Anterior cingulate cortex (tissue), 58 donors: ENCODE measurements around the gene CNTN1.
A peak's percentile ranks its signal among the peaks of the same experiment; 100 is the strongest.

Experiments
- DNase-seq, 58 donors: peaks; one replicate each; lab custom pipeline; 2025; lab: John Stamatoyannopoulos, UW

The CNTN1 gene

DNA sequence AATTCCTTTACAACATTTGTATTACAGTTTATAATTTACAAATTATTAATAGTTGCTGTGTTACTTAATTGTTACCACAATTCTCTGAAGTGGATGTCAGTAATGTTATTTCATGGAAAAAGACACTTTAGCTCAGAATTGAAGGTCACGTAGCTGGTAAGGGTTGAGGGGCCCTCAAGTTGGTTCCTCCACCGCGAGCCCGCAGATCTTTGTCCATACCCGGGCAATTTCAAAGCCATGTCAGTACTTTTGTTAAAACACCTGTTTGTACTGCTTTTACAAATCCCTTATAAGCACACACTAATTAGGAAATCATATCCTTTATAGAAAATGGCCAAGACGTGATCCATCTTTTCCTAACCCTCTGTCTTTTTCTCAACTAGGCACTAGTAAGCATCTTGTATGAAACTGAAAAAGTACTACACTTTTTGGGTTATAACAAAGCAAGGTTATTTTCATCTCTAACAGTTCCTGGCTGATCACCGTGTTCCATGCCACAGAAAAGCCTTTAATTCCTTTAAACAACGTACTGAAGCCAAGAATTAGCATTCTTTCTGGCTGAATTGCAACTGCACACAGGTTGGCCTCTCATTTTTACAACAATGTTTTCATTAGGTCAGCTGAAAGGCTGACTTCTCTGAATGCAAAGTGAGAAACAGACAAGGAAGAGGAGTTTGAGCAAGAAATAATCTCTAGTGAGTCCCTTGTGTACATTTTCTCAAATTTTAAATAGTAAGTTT is 76.1 kb downstream of the CNTN1 start:
- DNase-seq = peak in 5 of 58 donors; percentile 2 to 55 (median 9)

DNA sequence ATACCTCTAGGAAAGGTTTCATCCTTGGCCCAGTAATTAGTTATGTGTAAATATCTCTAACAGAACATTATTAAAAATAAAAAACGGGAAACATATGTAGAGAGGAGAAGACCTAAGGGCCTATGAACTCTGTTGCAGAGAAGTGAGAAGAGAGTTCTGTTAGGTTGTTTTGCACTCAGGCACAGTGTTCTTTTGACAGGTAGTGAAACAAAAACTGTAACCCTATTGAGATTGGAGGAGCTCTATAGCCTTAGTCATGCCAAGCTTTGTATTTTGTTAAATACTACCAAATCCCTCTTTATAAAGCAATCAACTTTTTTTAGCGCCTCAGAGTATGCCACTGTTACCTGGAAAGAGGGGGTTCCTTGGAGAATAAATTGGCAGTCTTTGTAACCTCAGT is 77.6 kb downstream of the CNTN1 start:
- DNase-seq = no peak

DNA sequence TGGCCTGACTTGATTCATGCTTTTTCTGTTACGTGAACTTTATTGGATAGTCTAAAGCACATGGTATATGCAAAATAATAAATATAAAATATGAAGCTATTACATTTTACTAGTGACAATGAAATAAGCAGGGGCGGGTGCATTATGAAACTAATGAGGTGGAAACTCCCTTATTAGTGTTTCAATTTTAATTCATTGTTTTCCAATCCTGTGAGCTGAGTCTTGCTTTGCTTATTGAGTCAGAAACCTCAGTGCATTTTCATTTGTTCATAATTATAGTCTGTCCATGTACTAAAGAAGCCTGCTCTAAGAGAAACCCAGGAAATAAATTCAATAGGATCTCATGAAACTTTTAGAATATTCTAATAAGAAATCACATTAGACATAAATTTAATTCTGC is 78.5 kb downstream of the CNTN1 start:
- DNase-seq = no peak

DNA sequence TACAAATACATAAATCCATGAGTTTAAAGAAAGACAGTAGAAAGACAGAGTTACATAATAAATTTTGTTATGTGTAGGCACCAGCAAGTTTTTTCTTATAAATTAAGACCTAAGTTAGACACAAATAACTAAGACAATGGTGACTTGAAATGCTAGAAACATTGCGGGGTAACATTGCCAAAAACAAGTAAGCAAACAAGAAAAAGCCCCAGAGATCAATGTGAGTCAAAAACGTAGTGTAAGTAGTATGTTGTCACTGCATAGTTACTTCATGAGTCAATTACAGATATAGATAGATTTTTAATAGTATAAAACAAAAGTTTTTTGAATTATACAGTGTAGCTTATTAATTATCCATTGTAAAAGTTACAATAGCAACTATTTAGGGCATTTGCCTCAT is 83.4 kb downstream of the CNTN1 start:
- no peak for DNase-seq

DNA sequence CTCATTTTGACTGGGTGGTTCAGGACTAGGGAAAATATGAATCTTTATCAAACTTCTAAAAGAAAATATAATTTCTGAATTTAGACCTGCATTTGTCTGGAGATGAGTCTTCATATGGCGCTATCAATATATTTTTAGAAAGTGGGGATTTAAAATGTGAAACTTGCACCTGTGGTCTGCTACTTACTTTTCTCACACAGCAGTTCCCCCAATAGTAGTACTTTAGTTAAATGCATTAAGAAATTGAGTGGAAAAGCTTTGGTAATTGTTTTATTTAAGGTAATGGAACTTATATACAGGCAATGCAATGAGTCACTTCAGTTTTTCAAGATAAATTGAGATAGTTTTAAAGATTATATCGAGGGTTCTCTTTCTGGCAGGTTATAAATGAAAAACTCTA is 91.9 kb downstream of the CNTN1 start:
- no peak for DNase-seq

DNA sequence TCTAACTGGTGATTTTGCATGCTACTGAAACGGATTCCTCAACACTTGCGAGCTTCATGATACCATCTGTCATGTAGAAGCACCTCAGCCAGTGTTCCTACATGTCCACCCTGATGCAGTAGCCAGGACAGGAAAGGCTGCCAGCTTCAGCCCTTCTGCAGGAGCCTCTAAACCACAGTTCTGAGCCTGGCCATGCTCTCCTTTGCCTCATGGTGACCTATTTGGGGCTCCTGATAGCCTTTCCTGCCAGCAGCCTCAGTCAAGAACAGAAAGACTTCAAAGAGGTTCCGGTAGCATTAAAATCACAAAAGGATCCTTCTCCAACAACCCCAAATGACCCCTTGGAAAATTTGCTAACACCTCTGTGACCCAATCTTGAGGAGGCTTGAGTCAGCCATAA is 96.0 kb downstream of the CNTN1 start:
- peak in 2 of 58 donors; percentile 6 to 13 for DNase-seq

DNA sequence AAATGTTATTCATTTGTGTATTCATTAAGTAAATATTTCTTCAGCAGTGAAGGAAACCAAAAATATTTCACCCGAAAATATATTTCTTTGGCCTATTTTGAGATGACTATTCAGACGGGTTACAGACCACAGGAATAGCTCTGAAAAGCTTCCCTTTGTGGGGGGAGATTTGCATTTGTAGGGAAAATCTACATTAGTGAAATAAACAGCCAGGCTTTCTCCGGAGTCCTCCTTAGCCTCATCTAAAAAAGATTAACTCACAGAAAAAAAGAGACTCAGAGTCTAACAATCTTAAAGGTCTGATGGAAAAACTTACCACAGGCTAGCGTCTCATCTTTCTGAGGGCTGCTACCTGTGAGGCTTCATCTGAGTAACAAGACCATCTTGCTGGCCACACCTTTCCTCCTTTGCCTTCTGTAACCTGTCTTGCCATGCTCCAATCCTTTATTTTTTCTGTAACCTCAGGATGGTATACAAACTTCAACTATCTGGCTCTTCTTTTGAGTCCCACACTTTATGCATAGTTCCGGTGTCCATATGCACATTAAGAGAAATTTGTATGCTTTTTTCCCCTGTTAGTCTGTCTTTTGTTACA is 100.7 kb downstream of the CNTN1 start:
- no peak for DNase-seq

DNA sequence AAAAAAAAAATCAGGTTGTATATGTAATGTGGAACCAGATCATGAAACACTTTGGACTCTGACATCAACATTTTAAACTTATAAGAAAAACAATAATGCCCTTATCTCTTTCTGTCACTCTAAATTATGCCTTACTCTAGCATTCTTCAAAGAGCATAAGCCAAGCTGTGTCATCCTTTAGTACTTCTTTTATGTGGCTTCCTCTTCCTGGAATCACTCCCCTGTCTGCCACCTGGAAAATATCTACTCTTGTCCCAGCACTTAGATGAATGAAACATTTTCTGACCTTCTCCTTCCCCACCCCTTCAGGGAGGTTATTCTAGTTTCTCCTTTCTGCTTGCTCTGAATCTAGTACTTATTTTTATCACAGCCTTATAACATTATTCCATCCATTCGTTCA is 101.2 kb downstream of the CNTN1 start:
- DNase-seq = no peak

DNA sequence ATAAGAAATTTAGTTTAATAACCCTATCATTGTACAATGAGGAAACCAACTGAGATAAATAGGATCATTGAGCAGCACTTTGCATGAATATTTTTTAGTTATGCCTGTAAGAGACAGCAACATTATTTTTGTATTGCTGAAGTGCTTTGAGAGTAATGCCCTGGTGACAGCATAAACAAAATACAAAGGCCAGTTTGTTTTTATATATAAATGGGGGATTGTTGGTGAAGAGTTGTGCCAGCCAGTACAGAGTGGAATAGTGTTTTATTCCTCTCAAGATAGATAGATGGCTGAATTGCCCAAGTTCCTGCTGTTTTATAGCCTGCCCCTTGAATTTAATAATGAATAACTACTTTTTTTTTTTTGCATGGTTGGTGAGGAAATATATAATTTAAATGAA is 101.8 kb downstream of the CNTN1 start:
- peak in 1 of 58 donors; percentile 15 for DNase-seq

DNA sequence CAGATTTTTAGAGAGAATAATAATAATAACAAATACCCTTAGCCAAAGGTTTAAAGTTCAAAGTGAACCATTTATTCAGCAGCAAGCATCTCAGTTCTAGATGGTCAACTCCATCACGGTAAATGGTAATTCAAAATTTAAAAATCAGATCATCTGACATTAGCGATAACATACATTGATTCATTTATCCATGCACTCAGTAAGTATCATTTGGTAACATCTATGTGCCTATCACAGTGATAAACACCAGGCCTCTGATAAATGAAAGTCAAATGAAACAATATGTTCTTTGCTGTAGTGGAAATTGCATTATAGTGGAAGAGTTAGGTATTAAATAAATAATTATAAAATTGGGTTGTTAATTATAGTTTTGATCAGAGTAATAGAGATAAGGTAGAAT is 108.8 kb downstream of the CNTN1 start:
- DNase-seq = no peak

DNA sequence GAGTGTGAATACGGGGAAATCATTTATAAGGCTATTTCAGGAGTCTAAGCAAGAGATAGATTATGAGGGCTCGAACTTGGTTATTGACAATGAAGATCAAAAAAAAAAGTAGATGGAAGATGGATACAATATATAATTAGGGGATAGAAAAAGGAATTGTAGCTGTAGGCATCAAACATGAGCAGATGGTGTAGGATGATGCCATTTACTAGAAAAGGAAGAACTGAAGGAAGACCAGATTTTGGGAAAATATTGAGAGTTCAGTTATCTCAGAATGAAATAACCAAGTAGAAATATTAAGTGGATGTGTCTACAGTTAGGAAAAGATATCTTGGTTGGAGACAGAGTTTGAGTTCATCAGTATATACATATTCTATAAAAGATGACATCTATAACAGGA is 109.6 kb downstream of the CNTN1 start:
- no peak for DNase-seq

DNA sequence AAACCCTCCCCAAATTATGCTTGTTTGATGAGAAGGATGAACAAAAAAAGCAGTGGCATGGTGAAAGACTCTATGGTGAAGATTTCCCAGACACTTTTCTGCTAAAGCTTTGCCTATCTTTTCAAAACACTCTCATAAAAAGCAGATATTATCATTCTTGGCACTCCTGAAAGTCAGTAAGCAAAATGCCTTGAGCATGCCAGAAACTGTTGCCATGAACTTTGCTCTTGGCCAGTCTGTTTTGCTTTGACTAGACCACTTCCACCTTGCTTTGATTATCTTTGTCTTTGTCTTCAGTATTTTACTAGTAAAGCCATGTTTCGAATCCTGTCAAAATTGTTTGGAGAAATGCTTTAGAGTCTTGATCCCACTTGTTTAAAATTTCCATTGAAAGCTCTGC is 110.4 kb downstream of the CNTN1 start:
- no peak for DNase-seq

DNA sequence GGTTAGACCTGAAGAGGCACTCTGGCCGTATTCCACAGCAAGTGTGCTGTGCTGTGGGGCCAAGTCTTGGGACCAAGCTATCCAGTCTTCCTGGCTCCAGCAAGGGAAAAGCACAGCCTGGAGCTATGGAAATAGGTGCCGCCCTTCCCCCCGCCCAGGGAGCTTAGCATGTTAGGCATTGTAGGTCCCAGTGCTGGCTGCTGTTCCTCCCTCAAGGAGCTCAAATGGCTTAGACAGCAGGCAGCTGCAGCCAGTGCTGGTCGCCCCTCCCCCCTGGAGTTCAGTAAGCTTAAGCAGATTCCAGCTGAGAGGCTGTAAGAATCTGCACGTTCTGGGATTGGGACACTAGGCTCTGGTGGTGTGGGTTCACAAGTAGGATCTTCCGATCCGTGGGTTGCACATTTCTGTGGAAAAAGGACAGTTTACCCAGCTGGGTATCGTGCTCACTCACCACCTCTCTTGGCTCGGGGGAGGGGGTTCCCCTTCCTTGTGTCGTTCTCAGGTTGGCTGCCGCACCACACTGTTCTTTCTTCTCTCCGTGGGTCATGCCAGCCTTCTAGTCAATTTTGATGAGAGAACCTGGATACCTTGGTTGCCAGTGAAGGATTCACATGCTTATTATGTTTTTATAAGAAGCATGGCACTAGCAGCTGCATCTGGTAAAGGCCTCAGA is 127.3 kb downstream of the CNTN1 start:
- DNase-seq = peak in 16 of 58 donors; percentile 4 to 45 (median 20)

DNA sequence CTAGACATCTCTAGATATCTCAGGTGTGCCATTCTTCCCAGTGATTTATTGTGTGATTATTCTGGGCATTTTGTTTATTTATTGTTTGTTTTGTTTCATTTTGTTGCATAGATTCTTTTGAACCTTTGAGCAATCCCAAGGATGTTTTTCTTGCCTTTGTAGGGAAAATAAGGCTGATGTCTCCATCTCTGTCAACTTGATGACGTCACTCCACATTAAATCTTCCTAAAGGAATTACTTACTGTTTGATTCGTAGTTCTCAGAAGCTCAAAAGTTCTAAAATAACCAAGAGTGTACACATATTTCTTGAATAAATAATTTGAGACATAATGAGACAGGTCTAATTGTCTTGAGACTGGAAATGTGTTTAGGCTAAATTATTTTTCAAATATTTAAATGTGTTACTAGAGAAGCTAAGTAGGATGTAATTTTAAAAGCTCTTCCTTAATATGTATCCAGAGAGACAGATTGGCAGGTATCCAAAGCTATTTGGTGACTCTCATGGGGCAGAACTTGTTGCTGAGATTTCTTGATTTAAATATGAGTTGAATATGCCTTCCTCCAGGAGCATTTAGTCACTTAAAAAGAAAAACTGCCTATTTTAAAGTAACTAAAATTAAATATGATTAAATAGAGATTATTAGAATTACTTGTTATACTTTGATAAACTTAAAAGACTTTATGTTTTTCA is 128.7 kb downstream of the CNTN1 start:
- DNase-seq = no peak

DNA sequence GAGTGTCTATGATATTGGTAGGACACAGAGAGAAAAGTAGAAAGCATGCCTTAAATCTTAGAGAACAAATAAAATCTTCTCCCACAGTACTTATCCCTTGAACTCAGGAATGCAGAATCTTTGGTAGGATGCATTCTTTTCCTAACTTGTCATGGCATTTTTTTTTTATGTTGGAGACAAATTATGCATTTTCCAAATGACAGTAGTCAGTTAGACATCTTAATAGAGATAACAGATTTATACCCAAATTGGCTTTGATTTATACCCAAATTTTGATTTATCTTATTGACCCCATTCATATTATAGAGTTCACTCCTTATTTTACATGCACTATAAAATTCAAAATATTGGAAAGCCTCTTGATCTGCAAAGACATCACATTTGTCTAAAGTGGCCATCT is 132.9 kb downstream of the CNTN1 start:
- no peak for DNase-seq

DNA sequence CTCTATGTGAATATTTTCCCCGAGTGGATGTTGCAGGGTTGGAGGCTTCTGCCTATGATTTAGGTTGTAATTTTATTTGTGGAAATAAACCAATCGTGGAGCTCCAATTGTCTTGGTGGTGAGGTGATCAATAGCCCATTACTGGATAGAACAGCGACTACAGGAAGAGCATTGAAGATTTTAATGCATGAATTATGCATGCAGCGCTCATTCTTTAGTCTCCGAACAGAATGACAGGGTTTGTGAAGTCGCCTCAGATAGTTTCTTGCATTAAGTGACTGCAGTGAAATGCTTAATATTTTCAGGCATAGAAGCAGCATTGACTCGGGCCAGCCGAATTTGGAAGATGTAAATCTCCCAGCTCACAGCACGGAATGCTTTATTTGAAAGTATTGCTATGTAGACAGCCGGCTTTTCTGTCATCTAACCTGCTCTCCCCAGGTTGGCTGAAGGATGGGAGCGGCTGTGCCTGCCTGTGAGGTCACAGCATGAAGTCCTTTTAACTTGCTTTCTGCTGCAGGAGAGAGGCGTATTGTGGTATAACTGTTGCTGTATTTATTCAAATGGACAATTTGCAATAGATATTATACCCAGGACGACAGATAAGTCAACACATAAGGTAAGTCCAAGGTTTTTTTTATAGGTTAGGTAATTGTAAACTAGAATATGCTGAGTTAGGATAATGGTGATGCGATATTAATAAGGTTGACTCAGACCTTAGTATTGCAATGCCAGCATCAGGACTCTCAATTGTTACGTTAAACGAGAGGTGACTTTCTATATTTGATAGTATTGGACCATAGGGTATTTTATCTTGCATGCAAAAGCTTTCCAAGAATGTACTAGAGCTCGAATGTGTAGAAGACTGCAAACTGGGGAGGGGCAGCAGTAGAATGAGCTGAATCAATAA is 135.7 kb downstream of the CNTN1 start:
- DNase-seq = peak in 7 of 58 donors; percentile 2 to 20 (median 11)

DNA sequence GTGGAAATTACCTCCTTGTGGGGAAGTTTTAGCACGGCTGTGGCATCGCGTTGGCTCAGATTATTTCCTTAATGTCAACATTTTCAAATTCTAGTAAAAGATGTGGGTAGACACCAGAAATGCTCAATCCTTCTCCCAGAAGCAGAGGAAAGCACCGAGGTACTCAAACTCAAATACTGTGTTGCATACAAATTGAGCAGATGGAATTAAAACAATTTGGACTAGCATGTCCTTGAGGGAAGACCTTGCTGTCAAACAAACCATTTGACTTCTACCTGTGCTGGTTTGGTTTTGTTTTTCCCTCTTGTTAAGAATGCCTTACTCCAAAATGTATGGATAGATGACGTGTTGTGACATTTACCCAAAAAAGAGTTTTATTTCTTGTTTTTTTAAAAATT is 136.4 kb downstream of the CNTN1 start:
- DNase-seq = peak in 1 of 58 donors; percentile 6

DNA sequence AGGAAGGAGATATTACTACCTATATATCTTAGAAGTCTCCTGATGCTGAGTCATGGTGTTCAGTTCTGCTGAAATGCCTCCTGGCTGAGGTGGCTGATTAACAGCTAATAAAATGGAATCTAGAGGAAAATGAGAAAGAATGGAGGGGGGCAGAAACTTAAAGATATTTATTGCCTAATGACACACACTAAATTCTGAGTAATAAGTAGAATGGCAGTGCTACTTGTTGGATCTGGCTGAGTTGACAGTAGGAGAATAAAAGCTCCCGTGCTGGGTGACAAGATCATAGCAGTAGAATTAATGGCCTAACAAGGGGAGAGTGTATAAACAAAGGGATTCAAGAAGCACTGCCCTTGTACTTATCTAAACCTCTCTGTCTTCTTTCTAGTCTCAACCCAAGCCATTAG is 137.5 kb downstream of the CNTN1 start:
- DNase-seq = no peak

DNA sequence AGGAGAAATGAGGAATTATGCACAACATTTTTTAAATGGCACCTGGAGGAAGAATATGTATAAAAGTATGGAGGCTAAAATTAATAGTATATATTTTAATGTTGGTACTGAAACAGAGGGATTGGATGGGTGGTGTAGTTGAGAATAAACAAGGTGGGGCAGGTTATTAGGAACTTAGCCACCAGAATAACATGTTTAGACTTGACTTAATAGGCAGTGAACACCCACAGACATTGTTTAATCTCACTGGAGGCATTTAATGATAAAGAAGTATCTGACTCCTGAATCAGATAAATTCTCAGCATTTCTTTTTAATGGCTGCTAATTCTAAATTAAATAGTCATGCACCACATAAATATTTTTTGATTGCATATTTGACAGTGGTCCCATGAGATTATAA is 139.7 kb downstream of the CNTN1 start:
- no peak for DNase-seq

DNA sequence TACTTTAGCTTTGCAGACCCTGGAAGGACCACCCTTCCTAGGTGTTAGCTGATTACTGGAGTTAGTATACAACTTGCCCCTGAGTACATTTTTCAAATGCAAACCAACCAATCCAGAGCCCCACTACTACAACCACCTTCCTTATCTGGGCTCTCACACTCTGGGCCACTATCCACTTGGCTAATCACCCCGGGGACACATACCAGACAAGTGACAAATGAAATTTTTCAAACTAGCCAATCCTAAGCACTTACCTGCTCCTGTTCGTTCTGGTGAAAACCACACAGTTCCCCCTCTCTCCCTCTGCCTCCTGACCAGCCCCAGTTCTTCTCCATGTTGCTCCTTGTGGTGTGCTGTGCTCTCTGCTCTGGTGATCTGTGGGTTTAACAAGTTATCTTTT is 140.4 kb downstream of the CNTN1 start:
- DNase-seq = no peak
